EH (cell line): Measurements from ENCODE around the gene SHROOM2.
"Not testable (repeated sequence)": the region's sequence is repeated elsewhere in the genome, so short reads cannot be mapped to it uniquely, and the experiment has no call there.

Experiments used
- DNase-seq: peaks from one replicate; pipeline ENCODE4 v3.0.0-alpha.2; 2015; ENCODE audit warnings: low read depth

Gene SHROOM2

DNA sequence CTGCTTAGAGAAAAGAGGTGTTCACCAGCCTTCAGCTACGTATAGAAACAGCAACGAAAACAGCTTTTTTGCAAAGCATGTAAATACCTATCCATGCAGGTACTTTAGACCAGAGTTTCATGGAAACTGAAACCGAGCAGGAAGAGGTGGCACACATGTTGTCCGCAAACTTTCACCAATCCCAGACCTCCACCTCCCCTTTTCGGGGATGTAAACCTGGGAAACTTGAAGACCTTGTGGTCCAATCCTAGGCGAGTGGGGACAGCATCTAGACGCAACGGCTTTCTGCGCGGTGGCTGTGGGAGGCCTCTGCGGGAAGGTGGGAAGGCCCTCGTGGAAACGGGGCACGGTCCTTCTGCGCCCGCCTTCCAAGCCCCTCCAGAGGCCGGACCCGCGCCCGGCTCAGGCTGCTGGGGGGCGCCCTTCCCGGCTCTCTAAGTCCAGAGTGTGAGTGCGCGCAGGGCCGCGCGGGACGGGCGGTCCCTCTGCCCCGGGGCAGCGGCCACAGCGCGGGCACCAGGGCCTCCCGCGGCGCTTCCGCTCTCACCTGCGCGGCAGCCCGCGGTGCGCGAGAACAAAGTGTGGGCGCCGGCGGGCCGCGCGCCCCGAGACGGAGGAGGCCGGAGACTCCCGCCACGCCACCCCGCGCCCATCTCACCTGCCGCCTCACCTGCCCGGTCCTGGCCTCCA lies 830 bp upstream of the SHROOM2 start:
- DNase-seq: no peak

DNA sequence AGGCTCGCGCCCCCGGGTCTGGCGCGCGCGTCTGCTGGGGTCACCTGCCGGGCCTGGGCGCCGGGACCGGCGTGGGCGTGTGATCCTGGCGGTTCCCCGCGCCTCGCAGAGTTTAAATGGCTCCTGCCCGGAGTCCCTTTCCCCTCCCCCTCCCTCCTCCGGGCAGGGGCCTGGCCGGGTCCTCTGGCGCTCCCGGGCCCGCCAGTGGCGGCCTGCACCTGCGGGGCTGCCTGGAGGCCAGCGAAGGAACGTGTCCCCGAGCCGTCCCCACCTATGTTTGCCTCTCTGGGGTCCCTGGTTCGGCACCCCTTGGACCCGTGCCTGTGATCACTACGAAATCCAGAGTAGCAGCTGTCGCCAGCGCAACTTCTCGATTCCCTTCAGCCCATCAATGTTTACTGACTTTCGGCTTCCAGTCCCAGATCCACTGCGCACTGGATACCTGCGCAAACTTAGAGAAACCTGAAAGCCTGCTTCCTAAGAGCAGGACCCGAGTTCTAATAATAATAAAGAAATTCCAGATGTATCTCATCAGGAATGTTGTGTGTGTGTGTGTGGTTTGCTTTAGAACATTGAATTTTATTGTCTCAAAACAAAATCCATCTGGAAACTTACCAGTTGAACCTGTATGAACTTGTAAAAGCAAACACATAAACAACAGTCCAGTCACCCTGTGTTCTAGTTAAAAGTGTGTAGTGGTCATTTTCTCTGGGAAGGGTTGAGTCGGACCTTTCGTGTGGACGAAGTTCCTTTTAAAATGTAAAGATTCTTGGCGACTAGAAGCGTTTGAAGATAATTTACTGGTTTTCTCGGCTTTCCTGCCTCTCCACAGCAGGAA lies 788 bp downstream of the SHROOM2 start:
- no peak for DNase-seq

DNA sequence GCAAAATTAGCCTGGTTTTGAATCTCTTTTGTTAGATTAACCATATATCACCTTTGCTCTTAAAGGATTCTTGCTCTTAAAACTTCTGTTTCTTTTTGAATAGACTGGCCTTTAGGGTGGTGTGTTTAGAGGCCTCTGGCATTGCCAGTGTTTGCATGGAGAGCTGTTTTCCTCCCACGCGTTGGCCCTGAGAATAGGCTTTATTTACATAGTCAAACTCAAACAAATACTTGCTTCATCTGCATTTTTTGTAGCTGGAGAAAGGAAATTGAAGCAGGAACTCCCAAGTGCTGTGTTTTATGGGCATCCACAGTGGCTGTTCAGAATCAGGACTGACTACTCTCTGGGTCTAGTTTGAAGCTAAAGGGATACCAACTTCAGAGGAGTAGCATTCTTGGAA lies 2.7 kb downstream of the SHROOM2 start:
- no peak for DNase-seq

- DNase-seq: no peak
Measured at GRCh38 chrX:9789555-9789954, 3.3 kb downstream of the SHROOM2 start.

DNA sequence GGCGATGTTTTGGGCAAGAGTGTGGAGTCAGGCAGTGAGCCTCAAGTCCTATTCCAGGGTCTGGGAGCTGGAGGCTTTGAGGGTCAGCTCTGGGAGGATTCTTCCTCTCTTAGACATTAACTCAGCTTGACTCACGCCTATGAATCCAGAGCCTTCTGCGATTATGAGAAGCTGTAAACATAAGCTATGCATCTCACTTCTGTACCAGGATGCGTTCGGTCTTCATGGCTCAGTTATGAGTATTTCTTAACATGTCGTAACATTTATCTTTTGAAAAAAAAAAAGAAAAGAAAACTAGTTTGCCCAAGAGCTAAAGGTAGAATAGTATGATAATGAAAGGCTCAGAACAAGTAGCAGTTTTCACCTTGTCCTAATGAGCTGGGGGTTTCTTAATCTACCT lies 4.6 kb downstream of the SHROOM2 start:
- no peak for DNase-seq

DNA sequence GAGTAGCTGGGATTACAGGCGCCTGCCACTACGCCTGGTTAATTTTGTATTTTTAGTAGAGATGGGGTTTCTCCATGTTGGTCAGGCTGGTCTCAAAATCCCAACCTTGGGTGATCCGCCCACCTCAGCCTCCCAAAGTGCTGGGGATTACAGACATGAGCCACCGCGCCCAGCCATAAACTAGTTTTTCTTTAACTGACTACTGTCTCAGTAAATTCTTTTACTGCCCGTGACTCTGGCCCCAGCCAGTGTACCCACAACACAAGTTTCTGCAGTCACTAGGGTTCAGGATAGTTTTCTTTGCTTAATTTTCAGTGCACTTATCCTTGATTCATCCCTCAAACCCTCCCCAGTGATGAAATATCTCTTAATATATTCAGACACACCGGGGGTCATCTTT lies 8.3 kb downstream of the SHROOM2 start:
- no peak for DNase-seq

DNA sequence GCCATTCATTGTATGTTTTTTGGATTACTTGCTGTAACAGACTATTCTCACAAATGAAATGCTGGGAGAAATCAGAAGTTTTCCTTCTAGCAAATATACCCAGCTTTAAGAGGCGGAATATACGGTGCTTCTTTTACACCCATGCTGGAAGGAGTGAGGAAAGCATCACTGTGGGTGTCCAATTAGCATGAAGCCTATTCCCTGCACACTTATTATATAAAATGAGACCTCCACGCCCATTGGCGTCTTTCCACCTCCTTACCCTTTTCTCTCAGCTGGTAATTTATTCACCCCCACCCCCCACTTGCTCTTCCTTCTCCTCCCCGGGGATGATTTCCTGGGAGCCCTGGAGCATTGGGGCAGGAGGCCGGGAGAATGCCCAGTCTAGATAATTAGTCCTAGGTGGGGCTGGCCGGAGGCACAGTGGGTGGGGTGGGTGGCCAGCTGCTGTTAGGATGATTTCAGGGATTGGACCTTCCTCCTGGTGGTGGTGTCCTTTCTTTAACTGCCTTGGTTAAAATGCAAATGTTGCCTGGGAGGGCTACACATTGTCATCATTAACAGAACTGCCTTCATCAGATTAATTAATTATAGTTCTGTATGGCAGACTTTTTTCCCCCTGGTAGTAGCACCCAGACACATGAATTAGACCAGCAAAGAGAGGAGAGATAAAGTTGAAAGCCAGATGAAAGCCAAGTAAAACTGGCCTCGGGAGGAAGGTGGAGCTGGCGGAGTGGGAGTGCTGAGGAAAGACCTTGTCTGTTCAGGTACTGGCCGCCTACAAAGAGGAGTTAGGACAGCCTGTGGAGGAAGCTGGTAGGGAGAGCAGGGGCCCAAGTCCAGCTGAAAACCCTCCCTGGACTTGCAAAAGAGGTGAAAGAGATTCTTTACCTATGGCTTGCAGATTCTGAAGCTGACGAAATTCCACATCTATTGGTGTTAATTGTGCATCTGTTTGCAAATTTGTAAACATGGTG lies 11.4 kb downstream of the SHROOM2 start:
- no peak for DNase-seq

DNA sequence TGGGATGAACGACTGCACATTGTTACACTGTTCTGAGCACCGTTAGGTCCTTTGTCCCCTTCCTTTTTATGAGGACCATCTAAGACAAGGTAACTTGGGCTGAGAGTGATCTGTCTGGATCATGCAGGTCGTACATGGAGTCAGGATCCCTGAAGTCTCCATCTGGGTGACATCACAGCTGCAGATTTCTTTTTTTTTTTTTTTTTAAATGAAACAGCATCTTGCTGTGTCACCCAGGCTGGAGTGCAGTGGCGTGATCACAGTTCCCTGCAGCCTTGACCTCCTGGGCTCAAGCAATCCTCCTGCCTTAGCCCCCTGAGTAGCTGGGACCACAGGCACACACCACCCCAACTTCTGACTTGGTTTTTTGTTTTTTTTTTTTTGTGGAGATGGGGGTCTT lies 16.5 kb downstream of the SHROOM2 start:
- DNase-seq: no peak

GRCh38 chrX:9804444-9804843 lies 18.2 kb downstream of the SHROOM2 start:
- DNase-seq: no peak

- DNase-seq: no peak
Measured at GRCh38 chrX:9805956-9806355, 19.7 kb downstream of the SHROOM2 start.

DNA sequence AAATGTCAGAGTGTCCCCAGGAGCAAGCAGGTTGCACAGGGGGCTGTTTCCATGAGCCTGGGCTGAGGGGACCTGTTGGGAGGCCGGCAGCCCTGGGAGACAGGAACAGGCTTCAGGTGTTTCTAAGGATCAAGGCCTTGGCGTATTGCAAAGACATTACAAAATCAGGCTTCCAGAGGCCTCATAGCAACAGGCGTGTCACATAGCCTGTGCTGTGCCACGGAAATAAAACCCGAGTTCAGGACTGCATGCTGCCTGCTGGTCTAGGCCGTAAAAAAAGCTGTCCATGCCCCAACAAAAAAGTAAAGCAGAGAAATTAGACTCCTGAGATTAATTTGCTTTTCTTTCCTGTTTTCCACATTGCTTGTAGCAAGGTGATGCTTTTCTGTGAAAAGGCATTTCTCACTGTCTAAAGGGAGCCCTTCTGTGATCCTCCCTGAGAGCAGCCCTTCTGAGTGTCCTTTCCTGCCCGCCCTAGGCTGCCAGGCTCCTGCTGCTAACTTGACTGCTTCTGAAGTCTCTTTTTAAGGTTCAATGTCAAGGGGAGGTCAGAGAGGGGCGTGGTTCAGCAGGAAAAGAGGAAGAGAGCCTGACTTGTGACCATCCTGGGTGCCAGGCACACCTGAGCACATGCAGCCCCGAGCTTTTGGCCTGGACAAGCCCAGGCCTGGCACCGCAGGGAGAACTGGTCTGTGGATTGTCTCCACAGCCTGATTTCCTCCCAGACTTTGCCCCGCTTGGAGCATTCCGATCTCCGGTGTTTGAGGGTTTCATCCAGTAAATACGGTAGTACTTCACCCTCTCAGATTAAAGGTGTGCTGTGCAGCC lies 21.3 kb downstream of the SHROOM2 start:
- no peak for DNase-seq

- not testable (repeated sequence) for DNase-seq
Measured at GRCh38 chrX:9809876-9810275, 23.6 kb downstream of the SHROOM2 start.

DNA sequence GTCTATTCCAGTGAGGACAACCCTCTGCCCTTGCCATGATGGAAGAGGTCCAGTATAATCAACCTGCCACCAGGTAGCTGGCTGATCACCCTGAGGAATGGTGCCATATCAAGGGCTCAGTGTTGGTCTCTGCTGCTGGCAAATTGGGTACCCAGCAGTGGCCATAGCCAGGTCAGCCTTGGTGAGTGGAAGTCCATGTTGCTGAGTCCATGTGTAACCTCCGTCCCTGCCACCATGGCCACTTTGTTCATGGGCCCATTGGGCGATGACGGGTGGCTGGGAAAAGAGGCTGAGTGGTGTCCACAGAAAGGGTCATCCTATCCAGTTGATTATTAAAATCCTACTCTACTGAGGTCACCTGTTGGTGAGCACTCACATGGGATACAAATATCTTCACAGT lies 24.9 kb downstream of the SHROOM2 start:
- not testable (repeated sequence) for DNase-seq

DNA sequence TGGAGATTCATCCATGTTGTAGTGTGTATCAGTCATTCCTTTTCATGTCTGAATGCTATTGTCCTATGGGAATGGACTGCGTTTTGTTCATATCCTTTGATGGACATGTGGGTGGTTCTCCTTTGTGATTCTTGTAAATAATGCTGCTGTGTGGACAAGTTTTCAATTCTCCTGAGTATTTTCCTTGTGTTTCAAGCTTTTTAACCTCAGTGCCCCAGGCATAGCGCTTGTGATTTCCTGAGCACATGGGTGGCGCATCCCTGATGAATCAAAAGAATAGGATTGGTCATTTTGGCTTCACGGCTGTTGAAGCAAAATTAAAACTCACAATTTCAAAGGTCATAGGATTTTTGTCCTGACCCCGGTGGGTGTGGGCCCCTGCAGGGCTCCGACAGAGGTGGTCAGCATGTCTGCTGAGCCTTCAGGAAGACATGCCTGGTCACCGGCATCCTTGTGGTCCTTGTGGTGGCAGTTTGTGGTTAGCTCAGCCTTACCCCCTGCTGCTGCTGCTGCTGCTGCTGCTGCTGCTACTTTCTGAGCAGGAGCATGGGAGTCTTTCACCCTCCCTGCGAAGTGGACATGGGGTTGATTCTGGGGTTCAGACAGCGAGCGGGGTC lies 30.0 kb downstream of the SHROOM2 start:
- peak; percentile 15 for DNase-seq

GRCh38 chrX:9821572-9821971 lies 35.3 kb downstream of the SHROOM2 start:
- DNase-seq: no peak

DNA sequence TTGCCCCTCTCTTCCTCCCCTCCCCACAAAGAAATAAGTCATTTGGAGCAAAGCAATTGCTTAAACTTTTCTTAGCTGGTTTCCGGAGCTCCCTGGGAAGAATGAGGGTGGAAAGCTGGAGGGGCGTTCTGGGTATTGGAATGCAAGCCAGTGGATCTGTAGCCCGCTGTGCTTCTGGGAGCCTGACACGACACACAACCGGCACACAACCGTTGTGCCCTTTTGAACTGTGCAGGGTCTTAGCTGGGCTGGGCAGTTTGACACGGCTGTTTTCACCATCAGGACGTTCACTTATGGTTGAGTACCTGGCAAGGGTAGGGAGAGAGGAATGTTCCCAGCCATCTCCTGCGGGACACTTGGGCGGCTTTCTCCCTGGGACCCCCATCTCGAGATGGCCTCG lies 38.3 kb downstream of the SHROOM2 start:
- no peak for DNase-seq

- no peak for DNase-seq
Measured at GRCh38 chrX:9825129-9825790, 39.0 kb downstream of the SHROOM2 start.

GRCh38 chrX:9825966-9826365 lies 39.7 kb downstream of the SHROOM2 start:
- DNase-seq: no peak

- DNase-seq: peak; percentile 57
Measured at GRCh38 chrX:9829308-9830267, 43.4 kb downstream of the SHROOM2 start.
